Measurements from ENCODE around the gene TMOD3. TPM values are rescaled to one million over a fixed set of nuclear protein-coding genes. Genes with fewer than 3 reads are reported as not detected.

TMOD3 gene
- total and polyA plus RNA-seq, 2 experiments from 2014 or later = 26.1 to 29.9 TPM

DNA sequence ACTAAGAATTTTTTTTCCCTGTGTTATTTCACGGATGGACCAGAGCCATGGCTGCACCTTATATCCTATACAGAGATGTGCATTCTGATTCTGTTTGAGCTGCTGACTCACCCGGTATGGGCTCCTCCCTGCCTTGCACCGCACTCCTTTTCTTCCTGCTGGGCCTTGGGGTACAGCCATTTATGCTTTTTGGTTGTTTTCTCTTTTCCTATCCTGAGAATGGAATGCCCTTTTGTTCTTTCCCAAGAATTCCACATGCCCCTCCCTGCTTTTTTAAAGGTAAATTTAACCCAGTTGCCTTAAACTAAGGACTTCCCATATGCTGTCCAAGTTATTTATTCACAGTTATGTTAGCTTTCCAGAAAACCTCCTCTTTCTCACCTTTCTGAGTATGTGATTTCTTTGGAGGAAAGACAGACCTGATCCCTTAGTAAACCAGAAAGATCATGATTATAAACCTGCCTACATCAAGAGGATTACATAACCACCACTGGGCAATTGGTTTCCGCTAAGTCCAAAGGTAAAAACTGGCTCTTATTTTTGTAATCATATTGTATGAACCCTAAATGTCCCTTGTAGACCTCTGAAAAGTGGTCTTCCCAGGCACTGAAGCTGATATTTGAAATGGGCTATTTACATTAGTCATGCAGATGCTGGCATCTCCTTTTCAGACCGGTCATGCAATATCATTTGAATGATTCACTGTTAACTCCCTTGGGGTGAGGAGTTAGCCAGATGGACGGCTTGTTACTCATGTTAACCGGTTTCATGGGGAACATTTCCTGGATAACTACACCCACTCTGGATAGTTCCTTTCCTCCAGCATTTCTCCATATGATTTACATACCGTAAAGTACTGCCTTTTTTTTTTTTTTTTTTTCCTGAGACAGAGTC is 45.5 kb downstream of the TMOD3 start (continued):
- TF ChIP-seq, protein P1, sequence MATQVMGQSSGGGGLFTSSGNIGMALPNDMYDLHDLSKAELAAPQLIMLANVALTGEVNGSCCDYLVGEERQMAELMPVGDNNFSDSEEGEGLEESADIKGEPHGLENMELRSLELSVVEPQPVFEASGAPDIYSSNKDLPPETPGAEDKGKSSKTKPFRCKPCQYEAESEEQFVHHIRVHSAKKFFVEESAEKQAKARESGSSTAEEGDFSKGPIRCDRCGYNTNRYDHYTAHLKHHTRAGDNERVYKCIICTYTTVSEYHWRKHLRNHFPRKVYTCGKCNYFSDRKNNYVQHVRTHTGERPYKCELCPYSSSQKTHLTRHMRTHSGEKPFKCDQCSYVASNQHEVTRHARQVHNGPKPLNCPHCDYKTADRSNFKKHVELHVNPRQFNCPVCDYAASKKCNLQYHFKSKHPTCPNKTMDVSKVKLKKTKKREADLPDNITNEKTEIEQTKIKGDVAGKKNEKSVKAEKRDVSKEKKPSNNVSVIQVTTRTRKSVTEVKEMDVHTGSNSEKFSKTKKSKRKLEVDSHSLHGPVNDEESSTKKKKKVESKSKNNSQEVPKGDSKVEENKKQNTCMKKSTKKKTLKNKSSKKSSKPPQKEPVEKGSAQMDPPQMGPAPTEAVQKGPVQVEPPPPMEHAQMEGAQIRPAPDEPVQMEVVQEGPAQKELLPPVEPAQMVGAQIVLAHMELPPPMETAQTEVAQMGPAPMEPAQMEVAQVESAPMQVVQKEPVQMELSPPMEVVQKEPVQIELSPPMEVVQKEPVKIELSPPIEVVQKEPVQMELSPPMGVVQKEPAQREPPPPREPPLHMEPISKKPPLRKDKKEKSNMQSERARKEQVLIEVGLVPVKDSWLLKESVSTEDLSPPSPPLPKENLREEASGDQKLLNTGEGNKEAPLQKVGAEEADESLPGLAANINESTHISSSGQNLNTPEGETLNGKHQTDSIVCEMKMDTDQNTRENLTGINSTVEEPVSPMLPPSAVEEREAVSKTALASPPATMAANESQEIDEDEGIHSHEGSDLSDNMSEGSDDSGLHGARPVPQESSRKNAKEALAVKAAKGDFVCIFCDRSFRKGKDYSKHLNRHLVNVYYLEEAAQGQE (IDR thresholded peaks at IDR 0.05; ENCODE audit: unreplicated experiment) = no peak
- TF ChIP-seq, protein P2, sequence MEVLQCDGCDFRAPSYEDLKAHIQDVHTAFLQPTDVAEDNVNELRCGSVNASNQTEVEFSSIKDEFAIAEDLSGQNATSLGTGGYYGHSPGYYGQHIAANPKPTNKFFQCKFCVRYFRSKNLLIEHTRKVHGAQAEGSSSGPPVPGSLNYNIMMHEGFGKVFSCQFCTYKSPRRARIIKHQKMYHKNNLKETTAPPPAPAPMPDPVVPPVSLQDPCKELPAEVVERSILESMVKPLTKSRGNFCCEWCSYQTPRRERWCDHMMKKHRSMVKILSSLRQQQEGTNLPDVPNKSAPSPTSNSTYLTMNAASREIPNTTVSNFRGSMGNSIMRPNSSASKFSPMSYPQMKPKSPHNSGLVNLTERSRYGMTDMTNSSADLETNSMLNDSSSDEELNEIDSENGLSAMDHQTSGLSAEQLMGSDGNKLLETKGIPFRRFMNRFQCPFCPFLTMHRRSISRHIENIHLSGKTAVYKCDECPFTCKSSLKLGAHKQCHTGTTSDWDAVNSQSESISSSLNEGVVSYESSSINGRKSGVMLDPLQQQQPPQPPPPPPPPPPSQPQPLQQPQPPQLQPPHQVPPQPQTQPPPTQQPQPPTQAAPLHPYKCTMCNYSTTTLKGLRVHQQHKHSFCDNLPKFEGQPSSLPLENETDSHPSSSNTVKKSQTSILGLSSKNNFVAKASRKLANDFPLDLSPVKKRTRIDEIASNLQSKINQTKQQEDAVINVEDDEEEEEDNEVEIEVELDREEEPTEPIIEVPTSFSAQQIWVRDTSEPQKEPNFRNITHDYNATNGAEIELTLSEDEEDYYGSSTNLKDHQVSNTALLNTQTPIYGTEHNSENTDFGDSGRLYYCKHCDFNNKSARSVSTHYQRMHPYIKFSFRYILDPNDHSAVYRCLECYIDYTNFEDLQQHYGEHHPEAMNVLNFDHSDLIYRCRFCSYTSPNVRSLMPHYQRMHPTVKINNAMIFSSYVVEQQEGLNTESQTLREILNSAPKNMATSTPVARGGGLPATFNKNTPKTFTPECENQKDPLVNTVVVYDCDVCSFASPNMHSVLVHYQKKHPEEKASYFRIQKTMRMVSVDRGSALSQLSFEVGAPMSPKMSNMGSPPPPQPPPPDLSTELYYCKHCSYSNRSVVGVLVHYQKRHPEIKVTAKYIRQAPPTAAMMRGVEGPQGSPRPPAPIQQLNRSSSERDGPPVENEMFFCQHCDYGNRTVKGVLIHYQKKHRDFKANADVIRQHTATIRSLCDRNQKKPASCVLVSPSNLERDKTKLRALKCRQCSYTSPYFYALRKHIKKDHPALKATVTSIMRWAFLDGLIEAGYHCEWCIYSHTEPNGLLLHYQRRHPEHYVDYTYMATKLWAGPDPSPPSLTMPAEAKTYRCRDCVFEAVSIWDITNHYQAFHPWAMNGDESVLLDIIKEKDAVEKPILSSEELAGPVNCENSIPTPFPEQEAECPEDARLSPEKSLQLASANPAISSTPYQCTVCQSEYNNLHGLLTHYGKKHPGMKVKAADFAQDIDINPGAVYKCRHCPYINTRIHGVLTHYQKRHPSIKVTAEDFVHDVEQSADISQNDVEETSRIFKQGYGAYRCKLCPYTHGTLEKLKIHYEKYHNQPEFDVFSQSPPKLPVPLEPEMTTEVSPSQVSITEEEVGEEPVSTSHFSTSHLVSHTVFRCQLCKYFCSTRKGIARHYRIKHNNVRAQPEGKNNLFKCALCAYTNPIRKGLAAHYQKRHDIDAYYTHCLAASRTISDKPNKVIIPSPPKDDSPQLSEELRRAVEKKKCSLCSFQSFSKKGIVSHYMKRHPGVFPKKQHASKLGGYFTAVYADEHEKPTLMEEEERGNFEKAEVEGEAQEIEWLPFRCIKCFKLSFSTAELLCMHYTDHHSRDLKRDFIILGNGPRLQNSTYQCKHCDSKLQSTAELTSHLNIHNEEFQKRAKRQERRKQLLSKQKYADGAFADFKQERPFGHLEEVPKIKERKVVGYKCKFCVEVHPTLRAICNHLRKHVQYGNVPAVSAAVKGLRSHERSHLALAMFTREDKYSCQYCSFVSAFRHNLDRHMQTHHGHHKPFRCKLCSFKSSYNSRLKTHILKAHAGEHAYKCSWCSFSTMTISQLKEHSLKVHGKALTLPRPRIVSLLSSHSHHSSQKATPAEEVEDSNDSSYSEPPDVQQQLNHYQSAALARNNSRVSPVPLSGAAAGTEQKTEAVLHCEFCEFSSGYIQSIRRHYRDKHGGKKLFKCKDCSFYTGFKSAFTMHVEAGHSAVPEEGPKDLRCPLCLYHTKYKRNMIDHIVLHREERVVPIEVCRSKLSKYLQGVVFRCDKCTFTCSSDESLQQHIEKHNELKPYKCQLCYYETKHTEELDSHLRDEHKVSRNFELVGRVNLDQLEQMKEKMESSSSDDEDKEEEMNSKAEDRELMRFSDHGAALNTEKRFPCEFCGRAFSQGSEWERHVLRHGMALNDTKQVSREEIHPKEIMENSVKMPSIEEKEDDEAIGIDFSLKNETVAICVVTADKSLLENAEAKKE (CRISPR knock-in tag; IDR thresholded peaks at IDR 0.05) = no peak
- no peak for TF ChIP-seq EZH2phosphoT487 (IDR thresholded peaks at IDR 0.05; ENCODE audit: unreplicated experiment)

DNA sequence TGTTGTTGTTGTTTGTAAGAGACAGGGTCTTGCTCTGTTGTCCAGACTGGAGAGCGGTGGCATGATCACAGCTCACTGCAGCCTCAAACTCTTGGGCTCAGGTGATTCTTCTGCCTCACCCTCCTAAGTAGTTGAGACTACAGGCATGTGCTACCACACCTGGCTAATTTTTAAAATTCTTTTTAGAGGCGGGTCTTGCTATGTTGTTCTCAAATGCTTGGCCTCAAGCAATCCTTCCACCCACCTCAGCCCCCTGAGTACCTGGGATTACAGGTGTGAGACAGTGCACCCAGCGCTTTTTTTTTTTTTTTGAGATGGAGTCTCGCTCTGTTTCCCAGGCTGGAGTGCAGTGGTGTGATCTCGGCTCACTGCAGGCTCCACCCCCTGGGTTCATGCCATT is 46.7 kb downstream of the TMOD3 start:
- DNase-seq (ENCODE audit: low spot score) (no peak), ATAC-seq (no peak)
- Histone ChIP-seq H3K4me1 (ENCODE audit: insufficient read depth) (peaks cover 13% of the 10 kb centered on the region), H3K27ac (ENCODE audit: low read depth) (no peak overlapping the region), H4K20me1 (replicated peaks; ENCODE audit: insufficient read depth) (no peaks in the 10 kb centered on the region), H3K36me3 (ENCODE audit: insufficient read depth) (no peaks in the 10 kb centered on the region), H3K9me2 (ENCODE audit: insufficient read depth) (no peaks in the 10 kb centered on the region), H3K4me2 (no peak overlapping the region), H2AFZ (no peak overlapping the region), H3K27me3 (ENCODE audit: insufficient read depth) (no peaks in the 10 kb centered on the region), H3K79me2 (replicated peaks; ENCODE audit: insufficient read depth) (no peaks in the 10 kb centered on the region), H3F3A (replicated peaks; ENCODE audit: low read depth) (no peaks in the 10 kb centered on the region), H3K4me3 (no peak overlapping the region)
- no peaks in the 10 kb centered on the region for H3K9me3 Mint-ChIP-seq
- H3K27me3 Mint-ChIP-seq (ENCODE audit: insufficient read depth, low read depth, poor library complexity) = peaks cover 2% of the 10 kb centered on the region
- peaks cover 7% of the 10 kb centered on the region; the same call in 2 of the 3 replicates for H3K4me1 Mint-ChIP-seq
- no peak overlapping the region for H3K4me3 Mint-ChIP-seq
- H3K27ac Mint-ChIP-seq = no peak overlapping the region; the same call in 1 of the 2 replicates
- peaks cover 15% of the 10 kb centered on the region for H3K36me3 Mint-ChIP-seq (ENCODE audit: low read depth)
- TF ChIP-seq STAT1 (IDR thresholded peaks at IDR 0.05; ENCODE audit: unreplicated experiment) (no peak), EZH2 (IDR thresholded peaks at IDR 0.05; ENCODE audit: low read depth, unreplicated experiment) (no peak), ZNF114 (CRISPR knock-in tag; IDR thresholded peaks at IDR 0.05) (no peak)

Data from GM23338 (cell line).